Sigmoid colon (tissue), 4 donors: ENCODE data around the gene DDTL.

Source experiments
- POLR2A ChIP-seq, 2 donors: fragments of 450-650 bp; IDR thresholded peaks; one replicate each; pipeline ENCODE4 v1.6.1; 2016; ENCODE audit warnings: antibody characterized with exemption in 2 of 2, mild to moderate bottlenecking in 2 of 2, moderate library complexity in 2 of 2
- POLR2AphosphoS5 ChIP-seq, 4 donors: sonication (generic); formaldehyde crosslinking; IDR thresholded peaks; one replicate each; pipeline ENCODE4 v1.6.1; 2017; ENCODE audit warnings: antibody characterized with exemption in 4 of 4
- TF ChIP-seq, protein P1 (sequence below), 4 experiments: fragments of 450-650 bp in 3 of 4; fragments of 200-600 bp in 1 of 4; IDR thresholded peaks; one replicate each; pipeline ENCODE4 v1.5.1; 2016 to 2019; ENCODE audit warnings: antibody characterized with exemption in 4 of 4, mild to moderate bottlenecking in 3 of 4, moderate library complexity in 2 of 4

DNA sequence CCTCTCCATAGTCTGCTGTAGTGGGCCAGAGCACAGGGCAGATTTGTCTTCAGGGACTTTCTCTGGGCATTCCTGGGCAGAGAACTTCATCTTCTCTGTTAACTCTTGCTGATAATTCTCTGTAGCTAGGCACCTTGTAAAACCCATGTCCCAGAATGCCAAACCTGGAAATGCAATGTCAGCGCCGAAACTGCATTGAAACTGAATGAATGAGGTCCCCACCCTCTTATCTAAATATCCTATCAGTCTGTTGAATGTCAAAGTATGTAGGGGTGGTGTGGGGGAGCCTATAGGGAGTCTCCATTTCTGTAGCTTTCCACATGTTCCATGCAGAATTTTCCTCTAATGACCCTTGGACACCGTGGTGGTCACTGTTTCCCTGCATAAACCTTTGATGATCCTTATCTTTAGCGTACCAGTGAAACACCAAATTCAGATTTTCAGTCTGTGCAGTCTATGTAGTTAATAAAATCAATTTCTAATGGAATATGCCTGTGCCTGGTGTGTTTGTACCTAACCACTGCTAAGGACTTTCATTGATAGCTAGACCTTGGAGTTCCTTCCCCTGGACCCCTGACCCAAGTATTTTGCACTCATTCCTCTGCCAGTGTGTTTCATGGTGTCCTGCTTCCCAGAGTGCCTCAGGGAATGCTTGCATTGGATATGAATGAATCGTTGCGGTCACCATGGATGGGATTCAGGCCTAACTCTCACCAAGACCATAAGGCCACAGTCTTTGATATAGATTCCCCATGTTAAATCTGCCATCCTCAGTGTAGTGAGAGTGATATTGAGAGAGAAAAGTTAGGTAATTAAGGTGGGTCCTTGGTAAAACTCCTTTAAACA, 41.9 kb downstream of the DDTL start:
- no peak for TF ChIP-seq POLR2A (IDR thresholded peaks at IDR 0.05)
- TF ChIP-seq POLR2AphosphoS5 (IDR thresholded peaks at IDR 0.05): no peak
- TF ChIP-seq, protein P1, sequence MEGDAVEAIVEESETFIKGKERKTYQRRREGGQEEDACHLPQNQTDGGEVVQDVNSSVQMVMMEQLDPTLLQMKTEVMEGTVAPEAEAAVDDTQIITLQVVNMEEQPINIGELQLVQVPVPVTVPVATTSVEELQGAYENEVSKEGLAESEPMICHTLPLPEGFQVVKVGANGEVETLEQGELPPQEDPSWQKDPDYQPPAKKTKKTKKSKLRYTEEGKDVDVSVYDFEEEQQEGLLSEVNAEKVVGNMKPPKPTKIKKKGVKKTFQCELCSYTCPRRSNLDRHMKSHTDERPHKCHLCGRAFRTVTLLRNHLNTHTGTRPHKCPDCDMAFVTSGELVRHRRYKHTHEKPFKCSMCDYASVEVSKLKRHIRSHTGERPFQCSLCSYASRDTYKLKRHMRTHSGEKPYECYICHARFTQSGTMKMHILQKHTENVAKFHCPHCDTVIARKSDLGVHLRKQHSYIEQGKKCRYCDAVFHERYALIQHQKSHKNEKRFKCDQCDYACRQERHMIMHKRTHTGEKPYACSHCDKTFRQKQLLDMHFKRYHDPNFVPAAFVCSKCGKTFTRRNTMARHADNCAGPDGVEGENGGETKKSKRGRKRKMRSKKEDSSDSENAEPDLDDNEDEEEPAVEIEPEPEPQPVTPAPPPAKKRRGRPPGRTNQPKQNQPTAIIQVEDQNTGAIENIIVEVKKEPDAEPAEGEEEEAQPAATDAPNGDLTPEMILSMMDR (IDR thresholded peaks at IDR 0.05): no peak
